GOT3 (cell line): ENCODE data around the gene PDZD11.
"Not testable (repeated sequence)": the region's sequence is repeated elsewhere in the genome, so short reads cannot be mapped to it uniquely, and the experiment has no call there.

Source experiments
- DNase-seq: peaks from one replicate; lab custom pipeline; 2025; ENCODE audit warnings: mixed read lengths; lab: John Stamatoyannopoulos, UW

Gene PDZD11, protein sequence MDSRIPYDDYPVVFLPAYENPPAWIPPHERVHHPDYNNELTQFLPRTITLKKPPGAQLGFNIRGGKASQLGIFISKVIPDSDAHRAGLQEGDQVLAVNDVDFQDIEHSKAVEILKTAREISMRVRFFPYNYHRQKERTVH

DNA sequence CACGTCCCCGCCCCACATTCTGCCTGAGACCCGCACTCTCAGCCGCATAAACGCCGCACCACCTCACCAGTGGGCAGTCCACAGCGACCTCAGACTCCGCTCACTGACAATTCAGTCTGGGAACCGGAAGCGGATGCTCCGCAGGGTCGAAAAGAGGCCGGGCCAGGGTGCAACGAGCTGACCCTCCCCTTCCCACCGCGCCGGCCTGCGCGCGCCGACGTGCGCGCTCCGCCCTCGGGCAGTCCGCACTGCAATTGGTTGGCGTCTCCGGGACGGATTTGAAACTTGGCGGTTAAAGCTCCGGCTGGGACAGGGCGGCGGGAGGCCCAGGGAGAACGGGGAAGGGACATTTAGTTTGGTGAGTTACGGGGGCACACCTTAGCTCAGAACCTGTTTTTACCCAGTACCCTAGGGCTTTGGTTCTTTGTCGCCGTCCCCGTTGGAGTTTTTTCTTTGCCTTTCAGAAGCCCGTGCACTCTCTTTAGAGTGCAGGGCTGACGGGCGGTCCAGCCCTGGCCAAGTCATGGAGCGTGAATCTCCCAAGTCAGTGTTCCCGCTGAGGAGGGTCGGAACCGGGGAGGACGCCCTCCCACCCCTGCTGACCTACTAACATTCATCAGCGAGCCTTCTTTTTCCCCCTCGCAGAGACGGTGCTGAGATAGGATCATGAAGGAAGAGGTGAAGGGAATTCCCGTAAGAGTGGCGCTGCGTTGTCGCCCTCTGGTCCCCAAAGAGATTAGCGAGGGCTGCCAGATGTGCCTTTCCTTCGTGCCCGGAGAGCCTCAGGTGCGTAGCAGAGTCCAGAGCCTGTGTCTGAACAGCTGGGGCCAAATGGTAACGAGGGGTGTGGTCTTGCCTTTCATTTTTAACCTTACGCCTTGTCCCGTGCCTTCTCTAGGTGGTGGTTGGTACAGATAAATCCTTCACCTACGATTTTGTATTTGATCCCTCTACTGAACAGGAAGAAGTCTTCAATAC is at the start of gene PDZD11, which contains the start of gene KIF4A:
PDZD11 (minus strand) TSS at position 135 of the 978 bp plus-strand sequence. CDS start 586 bp downstream, outside the sequence.
KIF4A (plus strand) TSS at position 312 of the 978 bp plus-strand sequence; CDS start at position 667, 355 bp downstream.
- peak; percentile 34 for DNase-seq

DNA sequence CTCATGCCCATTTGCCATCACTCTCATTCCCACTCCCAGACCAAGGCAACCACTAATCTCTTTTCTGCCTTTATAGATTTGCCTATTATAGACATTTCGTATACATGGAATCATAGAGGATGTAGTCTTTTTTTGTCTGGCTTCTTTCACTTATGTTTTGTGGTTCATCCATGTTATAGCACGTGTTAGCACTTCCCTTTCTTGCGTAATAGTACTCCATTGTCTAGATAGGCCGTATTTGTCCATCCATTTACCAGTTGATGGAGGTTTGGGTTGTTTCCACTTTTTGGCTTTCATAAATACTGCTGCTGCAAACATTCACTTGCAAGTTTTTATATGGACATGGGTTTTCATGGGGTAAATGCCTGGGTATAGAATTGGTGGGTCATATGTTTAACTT is 48.6 kb upstream of the PDZD11 start:
- DNase-seq = no peak

DNA sequence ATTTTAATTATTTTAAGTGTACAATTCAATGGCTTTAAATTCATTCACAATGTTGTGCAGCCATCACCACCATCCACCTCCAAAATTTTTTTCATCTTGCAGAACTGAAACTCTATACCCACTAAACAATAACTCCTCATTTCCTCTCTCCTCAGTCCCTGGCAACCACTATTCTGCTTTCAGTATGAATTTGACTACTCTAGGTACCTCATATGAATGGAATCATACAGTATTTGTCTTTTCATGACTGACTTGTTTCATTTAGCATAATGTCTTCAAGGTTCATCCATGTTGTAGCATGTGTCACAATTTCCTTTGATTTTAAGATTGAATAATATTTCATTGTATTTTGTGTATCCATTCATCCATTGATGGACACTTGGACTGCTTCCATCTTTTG is 47.0 kb upstream of the PDZD11 start:
- no peak for DNase-seq

DNA sequence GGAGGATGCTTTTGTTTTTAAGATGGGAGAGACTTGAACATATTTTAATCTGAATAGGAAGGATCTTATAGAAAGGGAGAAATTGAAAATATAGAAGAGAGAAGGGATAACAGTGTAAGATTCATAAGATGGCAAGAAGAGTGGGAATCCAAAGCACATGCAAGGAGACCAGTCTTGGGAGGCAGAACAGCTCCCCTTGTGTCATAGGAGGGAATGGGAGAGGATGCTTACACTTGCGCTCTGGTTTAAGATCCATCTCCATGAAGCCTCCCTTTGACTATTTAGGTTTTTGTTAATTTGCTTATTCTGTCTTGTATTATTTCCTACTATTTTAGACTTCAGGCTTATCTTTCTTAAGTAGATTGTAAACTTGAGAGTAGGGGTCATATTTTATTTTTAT is 42.9 kb upstream of the PDZD11 start:
- no peak for DNase-seq

DNA sequence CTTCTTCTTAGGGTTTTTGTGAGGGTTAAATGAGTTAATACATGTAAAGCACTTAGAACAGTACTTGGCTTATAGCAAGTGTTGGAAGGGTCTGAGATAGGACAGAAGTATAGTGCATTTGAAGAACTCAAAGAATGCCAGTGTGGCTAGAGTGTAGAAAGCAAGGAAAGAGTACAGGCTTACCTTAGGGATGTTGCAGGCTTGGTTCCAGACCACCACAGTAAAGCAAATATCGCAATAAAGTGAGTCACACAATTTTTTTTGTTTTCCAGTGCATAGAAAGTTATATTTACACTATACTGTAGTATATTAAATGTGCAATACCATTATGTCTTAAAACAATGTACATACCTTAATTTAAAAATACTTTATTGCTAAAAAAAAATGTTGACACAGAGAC is 41.4 kb upstream of the PDZD11 start:
- DNase-seq = no peak

DNA sequence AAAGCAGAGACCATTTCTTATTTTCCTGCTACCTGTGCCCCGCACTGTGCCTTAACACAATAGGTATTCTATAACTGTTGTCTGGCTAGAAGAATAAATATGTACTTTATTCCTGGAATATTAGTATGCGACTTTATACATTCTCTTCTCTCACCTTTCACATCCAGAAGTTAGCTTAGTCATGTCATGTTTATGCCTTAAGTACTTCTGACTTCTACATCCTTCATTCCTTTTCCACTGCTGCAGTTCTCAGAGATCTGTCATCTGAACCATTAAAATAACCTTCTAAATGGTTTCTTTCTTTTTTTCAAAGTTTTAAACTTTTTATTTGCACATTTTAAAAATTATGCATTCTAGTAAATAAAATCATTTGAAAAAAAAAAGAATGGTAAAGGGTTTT is 34.6 kb upstream of the PDZD11 start:
- DNase-seq = no peak

DNA sequence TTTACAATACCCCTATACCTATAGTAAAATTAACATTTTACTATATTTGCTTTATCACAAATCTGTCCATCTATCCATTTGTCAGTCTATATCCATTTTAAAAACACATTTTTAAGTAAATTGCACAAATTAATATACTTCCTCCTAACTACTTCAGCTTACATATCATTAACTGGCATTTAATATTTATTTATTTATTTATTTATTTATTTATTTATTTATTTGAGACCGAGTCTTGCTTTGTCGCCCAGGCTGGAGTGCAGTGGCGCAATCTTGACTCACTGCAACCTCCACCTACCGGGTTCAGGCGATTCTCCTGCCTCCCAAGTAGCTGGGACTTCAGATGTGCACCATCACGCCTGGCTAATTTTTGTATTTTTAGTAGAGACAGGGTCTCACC is 33.9 kb upstream of the PDZD11 start:
- DNase-seq = not testable (repeated sequence)

DNA sequence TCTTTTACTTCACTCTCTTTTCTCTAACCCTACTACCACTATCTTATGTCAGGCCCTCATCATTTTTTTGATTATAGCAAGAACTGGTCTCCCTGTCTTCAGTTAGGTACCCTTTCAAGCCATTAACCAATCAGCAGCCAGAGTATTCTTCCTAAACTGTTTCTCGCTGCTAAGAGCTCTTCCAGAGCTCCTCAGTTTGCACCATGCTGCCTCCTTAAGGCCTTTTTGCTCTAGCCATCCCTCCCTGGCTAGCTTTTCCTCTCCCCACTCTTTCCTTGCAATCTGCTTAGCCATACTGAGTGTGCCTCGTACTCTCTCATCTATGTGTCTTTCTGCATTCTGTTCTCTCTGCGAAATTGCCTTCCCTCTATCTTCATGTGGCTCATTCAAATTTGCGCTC is 33.1 kb upstream of the PDZD11 start:
- DNase-seq = no peak

DNA sequence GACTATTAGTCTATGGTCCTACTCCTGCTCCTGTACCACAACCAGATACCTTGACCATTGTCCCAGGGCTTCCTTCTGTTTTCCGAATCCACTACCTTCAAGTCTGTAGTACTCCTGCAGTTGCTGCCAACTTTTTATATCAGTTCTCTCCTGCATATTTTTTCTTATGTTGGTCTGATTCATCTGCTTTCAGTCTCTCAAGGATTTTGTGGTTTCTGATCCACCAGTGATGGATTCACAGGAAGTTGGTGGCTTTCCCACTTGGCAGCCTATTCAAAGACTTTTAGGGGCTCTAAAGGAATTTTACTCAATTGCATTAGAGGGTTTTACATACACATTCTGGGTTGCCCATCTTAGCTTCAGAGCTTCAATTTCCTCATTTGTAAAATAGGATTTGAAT is 23.8 kb upstream of the PDZD11 start:
- no peak for DNase-seq

DNA sequence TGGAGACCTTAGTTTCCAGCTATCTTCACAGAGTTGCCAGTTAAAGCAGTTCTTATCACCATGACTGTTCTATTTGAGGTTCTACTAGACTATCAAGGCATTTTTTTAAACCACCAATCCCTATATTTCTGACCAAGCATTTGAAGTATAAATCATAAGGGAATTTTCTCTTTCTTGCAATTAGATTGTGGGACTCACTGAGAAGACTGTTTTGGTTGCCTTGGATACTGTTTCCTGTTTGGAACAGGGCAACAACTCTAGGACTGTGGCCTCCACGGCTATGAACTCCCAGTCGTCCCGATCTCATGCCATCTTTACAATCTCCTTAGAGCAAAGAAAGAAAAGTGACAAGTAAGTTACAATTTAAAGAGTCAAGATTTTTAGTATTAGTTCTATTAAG is 12.0 kb upstream of the PDZD11 start:
- DNase-seq = no peak

DNA sequence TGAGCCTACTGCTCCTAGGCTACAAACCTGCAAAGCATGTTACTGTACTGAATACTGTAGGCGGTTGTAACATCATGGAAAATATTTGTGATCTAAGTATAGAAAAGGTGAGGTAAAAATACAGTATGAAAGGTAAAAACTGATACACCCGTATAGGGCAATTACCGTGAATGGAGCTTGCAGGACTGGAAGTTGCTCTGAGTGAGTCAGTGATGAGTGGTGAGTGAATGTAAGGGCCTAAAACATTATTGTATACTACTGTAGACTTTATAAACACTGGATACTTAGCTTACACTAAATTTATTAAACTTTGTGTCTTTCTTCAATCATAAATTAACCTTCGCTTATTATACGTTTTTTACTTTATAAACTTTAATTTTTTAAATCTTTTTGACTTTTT is 3.9 kb upstream of the PDZD11 start:
- no peak for DNase-seq

DNA sequence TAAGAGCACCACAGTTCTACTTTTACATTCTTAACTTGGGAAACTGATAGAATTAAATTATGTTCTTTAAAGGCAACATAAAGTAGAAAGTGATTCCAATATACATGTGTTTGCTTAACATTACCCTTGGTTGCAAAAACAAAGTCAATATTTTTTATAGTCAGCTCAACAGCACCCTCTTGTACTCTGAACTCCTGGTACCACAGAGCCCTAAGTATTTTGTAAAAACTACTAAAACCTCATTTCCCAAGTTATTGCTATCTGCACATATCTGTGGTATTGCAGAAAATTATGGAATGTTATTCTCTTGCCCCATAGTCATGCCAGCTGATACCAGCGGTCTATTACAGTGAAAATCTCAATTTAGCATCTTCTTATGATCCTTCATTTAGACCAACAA is 3.1 kb upstream of the PDZD11 start:
- DNase-seq = no peak

DNA sequence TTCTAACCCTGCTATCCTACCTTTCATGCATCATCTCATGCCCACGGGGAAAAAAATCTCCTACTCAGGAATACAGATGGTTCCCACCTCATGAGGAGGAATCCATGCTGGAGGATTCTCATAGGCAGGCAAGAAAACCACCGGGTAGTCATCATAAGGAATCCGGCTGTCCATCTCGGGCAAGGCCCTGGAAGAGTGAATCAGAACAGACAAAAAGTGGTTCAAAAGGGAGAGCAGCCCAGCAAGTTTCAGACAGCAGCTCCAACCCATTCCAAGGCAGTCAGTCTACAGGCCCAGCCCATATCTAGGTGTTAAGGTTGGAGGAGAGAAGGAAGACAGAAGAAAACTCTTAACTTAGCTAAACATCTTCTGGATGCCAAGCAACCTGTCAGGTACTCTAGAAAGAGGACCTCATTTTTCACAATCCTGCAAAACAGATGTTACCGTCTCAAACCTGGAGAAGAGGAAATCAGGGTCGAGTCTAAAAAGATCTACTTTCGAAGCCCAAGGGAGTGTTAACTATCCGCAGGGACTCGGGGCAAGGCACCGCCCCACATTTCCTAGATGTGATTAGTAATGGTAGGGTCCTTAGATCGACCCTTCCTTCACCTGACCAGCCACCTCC is 447 bp downstream of the PDZD11 start:
- DNase-seq = no peak

DNA sequence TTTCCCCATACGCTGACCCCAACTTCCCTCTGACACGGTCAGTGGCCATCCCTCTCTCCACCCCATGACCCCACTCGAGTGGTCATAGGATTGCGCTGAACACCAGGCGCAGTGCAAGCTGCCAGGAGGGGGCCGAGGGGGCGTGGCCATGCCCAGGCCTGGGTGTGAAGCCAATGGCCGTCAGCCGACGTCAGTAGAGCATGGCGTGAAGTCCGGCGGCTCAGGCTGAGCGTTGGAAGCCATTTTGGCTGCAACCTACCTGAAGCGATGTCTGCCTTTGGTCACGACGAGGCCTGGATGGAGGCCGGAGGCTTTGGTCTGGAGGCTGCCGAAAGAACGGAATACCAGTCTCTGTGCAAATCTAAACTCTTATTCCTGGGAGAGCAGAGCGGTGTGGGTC is 7.8 kb downstream of the PDZD11 start, which contains the start of gene RAB41:
RAB41 (plus strand) TSS at position 222 of the 400 bp plus-strand sequence; CDS start at position 268, 46 bp downstream.
- no peak for DNase-seq

DNA sequence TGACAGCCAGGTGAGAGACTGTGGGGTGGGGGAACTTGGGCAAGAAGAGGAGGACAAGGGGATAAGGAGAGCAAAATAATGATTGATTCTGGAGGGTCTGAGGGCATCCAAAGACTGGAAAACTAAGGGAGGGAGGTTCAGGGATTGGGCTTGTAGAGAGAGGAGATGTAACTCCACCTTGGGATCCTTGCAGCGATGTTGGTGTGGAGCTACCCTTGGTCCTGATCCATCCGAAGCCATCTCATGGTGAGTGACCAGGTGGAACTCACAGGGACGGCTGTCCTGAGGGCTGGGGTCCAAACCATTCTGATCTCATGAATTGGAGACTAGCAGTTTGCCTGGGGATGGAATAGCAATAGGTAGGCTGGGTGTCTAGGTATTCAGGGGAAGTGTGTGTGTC is 9.2 kb downstream of the PDZD11 start:
- no peak for DNase-seq

DNA sequence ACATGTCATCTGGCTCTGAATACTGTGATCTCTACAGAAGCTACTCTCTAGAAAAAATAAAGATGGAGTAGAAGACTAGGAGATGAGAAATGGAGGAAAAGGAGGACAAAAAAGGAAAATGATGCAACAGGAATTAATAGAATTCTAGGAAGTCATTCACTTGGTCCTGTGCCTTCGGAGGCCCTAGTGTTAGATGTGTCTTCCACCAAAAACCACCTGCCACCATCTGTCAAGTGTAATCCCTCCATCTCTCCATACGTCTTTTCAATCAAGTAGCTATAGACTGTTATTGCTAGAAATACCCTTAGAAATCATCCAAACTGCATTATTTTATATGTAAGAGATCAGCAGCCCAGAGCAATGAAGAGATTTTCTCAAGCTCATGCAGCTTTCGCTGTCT is 10.6 kb downstream of the PDZD11 start:
- DNase-seq = no peak

DNA sequence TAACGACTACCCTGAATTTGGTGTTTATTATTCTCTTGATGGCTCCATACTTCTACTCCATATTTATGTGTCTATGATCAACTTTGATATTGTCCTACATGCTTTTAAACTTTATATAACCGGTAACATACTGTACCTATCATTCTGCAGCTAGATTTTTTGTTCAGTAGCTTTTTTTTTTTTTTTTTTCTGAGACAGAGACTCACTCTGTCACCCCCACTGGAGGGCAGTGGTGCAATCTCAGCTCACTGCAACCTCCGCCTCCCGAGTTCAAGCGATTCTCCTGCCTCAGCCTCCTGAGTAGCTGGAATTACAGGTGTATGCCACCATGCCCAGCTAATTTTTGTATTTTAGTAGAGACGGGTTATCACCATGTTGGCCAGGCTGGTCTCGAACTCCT is 15.7 kb downstream of the PDZD11 start:
- DNase-seq = not testable (repeated sequence)

DNA sequence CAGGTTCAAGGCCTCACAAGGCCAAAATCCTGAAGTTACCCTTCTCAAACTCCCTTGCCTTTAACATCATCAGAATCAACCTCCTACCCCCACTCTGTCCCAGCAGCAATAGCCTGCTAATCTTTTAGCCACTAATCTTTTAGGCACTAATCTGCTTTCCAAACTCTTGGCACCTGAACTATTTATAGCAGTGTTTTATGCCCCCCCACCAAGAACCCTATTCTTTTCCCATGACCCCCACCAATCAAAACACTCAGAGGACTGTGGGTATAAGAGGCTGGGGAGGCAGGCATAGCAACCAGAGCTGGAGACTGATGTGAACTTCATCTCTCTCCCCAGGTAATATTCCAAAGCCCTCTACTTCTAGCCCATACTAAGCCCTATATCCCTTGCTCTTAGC is 21.7 kb downstream of the PDZD11 start, which contains the start of gene ARR3:
ARR3 (plus strand) TSS at position 301 of the 400 bp plus-strand sequence. CDS start 1,052 bp downstream, outside the sequence.
- DNase-seq = no peak

DNA sequence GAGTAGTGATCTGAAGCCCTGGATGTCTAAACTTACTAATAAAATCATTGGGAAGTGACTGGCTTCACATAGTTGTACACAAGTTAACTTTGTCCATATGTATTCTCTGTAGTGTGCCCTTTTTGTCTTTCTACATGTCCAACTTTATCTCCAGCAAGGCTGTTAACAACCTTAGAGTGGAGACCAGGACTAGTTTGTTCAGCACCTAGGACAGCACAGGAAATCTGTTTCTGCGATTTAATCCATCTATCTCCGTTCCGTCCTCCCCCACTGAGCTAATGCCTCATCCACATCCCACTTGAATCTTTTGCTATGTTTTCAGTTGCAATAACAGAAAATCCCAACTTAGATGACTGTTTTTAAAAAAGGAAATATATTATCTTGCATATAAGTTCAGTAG is 24.9 kb downstream of the PDZD11 start:
- DNase-seq = no peak

DNA sequence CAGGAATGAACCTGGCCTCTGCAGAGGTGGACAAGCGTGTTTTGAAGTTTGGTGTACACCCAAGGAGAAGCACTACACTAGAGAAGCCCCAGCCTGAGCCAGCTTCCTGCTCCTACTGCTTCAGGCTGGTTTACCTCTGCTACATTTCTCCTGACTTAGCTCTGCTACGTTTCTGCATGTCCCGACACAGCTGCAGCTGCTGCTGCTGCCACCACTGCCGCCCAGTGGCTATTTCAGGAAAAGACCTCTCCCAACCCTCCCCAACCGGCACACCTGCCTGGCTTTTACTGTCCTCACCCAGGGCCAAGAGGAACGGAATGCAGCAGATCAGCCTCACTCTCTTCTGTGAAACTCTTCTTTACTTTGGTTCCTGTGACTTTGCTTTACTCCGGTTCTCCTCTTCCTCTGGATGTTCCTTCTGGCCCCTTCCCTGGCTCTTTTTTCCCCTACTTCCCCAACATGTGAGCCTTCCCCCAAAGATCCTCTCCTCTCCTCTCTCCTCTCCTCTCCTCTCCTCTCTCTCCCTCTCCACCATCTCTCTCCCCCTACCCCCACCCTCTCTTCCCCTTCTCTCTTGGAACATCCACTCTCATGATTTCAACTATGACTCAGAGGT is 26.7 kb downstream of the PDZD11 start:
- no peak for DNase-seq

DNA sequence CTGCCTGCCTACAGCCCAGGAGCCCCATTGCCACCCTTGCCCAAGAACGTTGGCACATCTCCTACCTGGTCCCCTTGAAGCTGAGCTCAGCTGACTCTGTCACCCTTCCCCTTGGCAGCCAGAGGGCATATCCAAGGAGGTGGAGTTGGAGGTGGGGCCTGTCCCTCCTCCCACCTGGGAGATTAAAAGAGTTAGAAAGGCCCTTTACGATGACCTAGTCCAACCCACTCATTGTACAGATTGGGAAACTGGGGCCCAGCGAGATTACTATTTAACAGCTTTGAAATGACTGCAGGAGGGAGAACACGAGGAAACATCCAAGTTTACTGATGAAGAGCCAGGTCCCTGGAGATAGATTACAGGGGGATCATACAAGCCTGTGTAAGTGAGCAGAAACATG is 29.6 kb downstream of the PDZD11 start, which contains the start of gene P2RY4:
P2RY4 (minus strand) TSS at position 101 of the 400 bp plus-strand sequence. CDS start 580 bp downstream, outside the sequence.
- DNase-seq = no peak
